ENCODE data around the gene AMER2.

GRCh38 chr13:25171517-25172302, at the start of gene AMER2:
- TF ChIP-seq EP300 (IDR thresholded peaks at IDR 0.05; ENCODE audit: borderline replicate concordance) = no peak
- TF ChIP-seq, protein P1, sequence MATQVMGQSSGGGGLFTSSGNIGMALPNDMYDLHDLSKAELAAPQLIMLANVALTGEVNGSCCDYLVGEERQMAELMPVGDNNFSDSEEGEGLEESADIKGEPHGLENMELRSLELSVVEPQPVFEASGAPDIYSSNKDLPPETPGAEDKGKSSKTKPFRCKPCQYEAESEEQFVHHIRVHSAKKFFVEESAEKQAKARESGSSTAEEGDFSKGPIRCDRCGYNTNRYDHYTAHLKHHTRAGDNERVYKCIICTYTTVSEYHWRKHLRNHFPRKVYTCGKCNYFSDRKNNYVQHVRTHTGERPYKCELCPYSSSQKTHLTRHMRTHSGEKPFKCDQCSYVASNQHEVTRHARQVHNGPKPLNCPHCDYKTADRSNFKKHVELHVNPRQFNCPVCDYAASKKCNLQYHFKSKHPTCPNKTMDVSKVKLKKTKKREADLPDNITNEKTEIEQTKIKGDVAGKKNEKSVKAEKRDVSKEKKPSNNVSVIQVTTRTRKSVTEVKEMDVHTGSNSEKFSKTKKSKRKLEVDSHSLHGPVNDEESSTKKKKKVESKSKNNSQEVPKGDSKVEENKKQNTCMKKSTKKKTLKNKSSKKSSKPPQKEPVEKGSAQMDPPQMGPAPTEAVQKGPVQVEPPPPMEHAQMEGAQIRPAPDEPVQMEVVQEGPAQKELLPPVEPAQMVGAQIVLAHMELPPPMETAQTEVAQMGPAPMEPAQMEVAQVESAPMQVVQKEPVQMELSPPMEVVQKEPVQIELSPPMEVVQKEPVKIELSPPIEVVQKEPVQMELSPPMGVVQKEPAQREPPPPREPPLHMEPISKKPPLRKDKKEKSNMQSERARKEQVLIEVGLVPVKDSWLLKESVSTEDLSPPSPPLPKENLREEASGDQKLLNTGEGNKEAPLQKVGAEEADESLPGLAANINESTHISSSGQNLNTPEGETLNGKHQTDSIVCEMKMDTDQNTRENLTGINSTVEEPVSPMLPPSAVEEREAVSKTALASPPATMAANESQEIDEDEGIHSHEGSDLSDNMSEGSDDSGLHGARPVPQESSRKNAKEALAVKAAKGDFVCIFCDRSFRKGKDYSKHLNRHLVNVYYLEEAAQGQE (IDR thresholded peaks at IDR 0.05; ENCODE audit: low read depth) = no peak
- no peak for TF ChIP-seq EGR1 (IDR thresholded peaks at IDR 0.05)
- no peak for TF ChIP-seq TAF1 (IDR thresholded peaks at IDR 0.05; ENCODE audit: low read depth)
- TF ChIP-seq FOXM1 (IDR thresholded peaks at IDR 0.05; ENCODE audit: borderline replicate concordance, low read depth) = no peak
- no peak for TF ChIP-seq TEAD4 (IDR thresholded peaks at IDR 0.05)
- TF ChIP-seq RAD21 (IDR thresholded peaks at IDR 0.05; ENCODE audit: low read depth) = no peak
- no peak for TF ChIP-seq CEBPB (IDR thresholded peaks at IDR 0.05)
- TF ChIP-seq MAX (IDR thresholded peaks at IDR 0.05) = no peak

All from Ishikawa (cell line).